ENCODE data around the gene SPATA6.

SPATA6 gene

DNA sequence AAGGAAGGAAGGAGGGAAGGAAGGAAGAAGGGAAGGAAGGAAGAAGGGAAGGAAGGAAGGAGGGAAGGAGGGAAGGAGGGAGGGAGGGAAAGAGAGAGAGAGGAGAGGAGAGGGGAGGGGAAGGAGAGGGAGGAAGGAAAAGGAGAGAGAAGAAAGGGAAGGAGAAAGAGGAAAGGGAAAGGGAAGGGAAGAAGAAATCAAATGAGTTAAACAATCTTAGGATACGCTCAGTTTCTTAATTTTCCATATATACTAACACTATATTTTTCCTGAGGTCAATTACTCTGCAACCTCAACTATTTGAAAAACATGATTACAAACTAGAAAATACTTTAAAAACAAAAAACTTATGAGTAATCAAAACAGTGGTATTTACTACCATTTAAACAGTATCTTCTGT lies 53.3 kb downstream of the SPATA6 start:
- H3K27ac Mint-ChIP-seq = no peak overlapping the region
- H3K27me3 Mint-ChIP-seq = no peaks in the 10 kb centered on the region
- H3K36me3 Mint-ChIP-seq = peaks cover 3% of the 10 kb centered on the region
- no peak overlapping the region for H3K4me3 Mint-ChIP-seq
- no peaks in the 10 kb centered on the region for H3K9me3 Mint-ChIP-seq
- no peaks in the 10 kb centered on the region for H3K4me1 Mint-ChIP-seq

- no peaks in the 10 kb centered on the region for H3K9me3 Mint-ChIP-seq
- no peak overlapping the region for H3K4me3 Mint-ChIP-seq
- H3K27ac Mint-ChIP-seq = no peak overlapping the region
- peaks cover 4% of the 10 kb centered on the region for H3K36me3 Mint-ChIP-seq
- no peaks in the 10 kb centered on the region for H3K4me1 Mint-ChIP-seq
- H3K27me3 Mint-ChIP-seq = no peaks in the 10 kb centered on the region
Observed at GRCh38 chr1:48415050-48415449, 57.0 kb downstream of the SPATA6 start.

GRCh38 chr1:48414264-48414663 lies 57.7 kb downstream of the SPATA6 start:
- Mint-ChIP-seq H3K27me3 (no peaks in the 10 kb centered on the region), H3K9me3 (no peaks in the 10 kb centered on the region), H3K36me3 (peaks cover 4% of the 10 kb centered on the region), H3K4me1 (no peaks in the 10 kb centered on the region), H3K4me3 (no peak overlapping the region), H3K27ac (no peak overlapping the region)

DNA sequence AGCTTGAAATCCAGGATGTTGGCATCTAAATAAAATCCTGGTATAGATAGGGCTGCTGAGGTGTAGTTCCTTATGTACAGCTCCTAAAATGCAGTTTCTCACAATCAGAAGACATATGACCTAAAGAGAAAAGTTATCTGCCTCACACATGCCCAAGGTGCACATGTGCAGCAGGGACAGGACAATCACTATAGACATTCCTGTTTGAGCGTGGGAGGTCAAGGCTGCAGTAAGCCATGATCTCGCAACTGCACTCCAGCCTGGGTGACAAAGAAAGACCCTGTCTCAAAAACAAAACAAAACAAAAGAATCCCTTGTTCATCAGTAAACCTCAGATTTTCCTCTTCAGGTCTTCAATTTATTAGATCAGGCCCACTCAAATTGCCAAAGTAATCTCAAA lies 66.1 kb downstream of the SPATA6 start:
- no peaks in the 10 kb centered on the region for H3K27me3 Mint-ChIP-seq
- H3K36me3 Mint-ChIP-seq = peaks cover 2% of the 10 kb centered on the region
- no peaks in the 10 kb centered on the region for H3K9me3 Mint-ChIP-seq
- H3K27ac Mint-ChIP-seq = no peak overlapping the region
- H3K4me3 Mint-ChIP-seq = no peak overlapping the region
- no peaks in the 10 kb centered on the region for H3K4me1 Mint-ChIP-seq

GRCh38 chr1:48405400-48405799 lies 66.6 kb downstream of the SPATA6 start:
- H3K9me3 Mint-ChIP-seq = no peaks in the 10 kb centered on the region
- H3K27ac Mint-ChIP-seq = no peak overlapping the region
- H3K36me3 Mint-ChIP-seq = no peaks in the 10 kb centered on the region
- H3K4me3 Mint-ChIP-seq = no peak overlapping the region
- H3K27me3 Mint-ChIP-seq = no peaks in the 10 kb centered on the region
- H3K4me1 Mint-ChIP-seq = no peaks in the 10 kb centered on the region

DNA sequence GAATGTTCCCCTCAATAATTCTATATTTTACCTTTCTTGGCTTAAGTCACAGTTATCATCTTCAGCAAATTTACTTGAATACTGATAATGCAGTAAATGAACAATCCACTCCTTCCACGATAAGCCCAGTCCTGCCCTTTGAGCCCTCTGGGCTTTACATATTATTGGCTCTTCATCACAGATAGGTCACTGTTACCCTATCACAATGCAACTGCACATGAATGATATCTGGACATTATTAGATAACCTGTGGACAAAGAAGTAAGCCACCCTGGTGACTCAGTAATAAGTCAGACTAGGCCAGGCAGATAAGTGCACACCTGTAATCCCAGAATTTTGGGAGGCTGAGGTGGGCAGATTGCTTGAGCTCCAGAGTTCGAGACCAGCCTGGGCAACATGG lies 69.4 kb downstream of the SPATA6 start:
- Mint-ChIP-seq H3K36me3 (no peaks in the 10 kb centered on the region), H3K4me1 (no peaks in the 10 kb centered on the region), H3K27me3 (no peaks in the 10 kb centered on the region), H3K27ac (no peak overlapping the region), H3K4me3 (no peak overlapping the region), H3K9me3 (no peaks in the 10 kb centered on the region)

DNA sequence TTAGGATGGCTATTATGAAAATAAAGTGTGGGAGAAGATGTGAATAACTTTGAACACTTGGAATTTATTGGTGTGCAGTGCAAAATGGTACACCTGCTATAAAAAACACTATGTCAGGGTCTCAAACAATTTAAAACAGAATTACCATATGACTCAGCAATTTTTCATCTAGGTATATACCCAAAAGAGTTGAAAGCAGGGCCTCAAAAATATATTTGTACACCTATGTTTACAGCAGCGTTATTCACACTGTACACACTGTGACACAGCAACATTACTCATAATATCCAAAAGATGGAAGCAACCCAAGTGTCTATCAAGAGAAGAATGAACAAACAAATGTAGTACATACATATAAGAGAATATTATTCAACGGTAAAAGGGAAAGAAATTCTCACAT lies 75.8 kb downstream of the SPATA6 start:
- Mint-ChIP-seq H3K36me3 (peaks cover 3% of the 10 kb centered on the region), H3K27me3 (no peaks in the 10 kb centered on the region), H3K4me3 (no peak overlapping the region), H3K27ac (no peak overlapping the region), H3K9me3 (no peaks in the 10 kb centered on the region), H3K4me1 (no peaks in the 10 kb centered on the region)

DNA sequence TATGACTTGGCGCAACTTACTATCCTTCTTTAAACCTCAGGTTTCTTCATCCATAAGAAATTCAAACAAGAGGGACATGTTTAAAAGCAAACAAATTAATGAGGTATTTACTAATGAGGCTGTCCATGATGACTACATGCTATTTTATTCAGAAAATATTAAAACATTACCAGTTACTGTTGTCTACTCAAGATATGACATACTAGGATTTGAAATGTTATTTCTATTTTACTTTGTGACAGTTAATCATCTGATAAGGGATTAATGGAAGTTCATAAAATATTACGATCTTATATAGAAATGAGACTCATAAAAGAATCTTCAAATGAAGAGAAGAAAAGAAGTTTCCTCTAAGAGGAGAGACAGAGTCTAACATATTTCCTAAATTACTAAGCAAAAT lies 80.1 kb downstream of the SPATA6 start:
- Mint-ChIP-seq H3K27me3 (no peaks in the 10 kb centered on the region), H3K27ac (no peak overlapping the region), H3K4me1 (no peaks in the 10 kb centered on the region), H3K4me3 (no peak overlapping the region), H3K9me3 (no peaks in the 10 kb centered on the region), H3K36me3 (peaks cover 5% of the 10 kb centered on the region)

- peaks cover 5% of the 10 kb centered on the region for H3K36me3 Mint-ChIP-seq
- no peak overlapping the region for H3K4me3 Mint-ChIP-seq
- no peaks in the 10 kb centered on the region for H3K9me3 Mint-ChIP-seq
- H3K4me1 Mint-ChIP-seq = no peaks in the 10 kb centered on the region
- no peak overlapping the region for H3K27ac Mint-ChIP-seq
- no peaks in the 10 kb centered on the region for H3K27me3 Mint-ChIP-seq
Observed at GRCh38 chr1:48387409-48387808, 84.6 kb downstream of the SPATA6 start.

GRCh38 chr1:48374785-48375184 lies 97.2 kb downstream of the SPATA6 start:
- peaks cover 17% of the 10 kb centered on the region for H3K36me3 Mint-ChIP-seq
- no peaks in the 10 kb centered on the region for H3K4me1 Mint-ChIP-seq
- H3K27me3 Mint-ChIP-seq = no peaks in the 10 kb centered on the region
- H3K27ac Mint-ChIP-seq = no peak overlapping the region
- H3K4me3 Mint-ChIP-seq = no peak overlapping the region
- peaks cover 18% of the 10 kb centered on the region for H3K9me3 Mint-ChIP-seq

DNA sequence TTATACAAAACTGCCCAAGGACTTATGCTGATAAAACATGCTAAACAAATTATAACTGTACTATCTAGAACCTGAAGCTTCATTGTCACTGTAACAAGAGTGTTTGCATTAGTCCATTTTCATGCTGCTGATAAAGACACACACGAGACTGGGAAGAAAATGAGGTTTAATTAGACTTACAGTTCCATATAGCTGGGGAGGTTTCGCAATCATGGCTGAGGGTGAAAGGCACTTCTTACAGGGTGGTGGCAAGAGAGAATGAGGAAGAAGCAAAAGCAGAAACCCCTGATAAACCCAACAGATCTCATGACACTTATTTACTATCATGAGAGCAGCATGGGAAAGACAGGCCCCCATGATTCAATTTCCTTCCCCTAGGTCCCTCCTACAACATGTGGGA lies 100.4 kb downstream of the SPATA6 start:
- H3K36me3 Mint-ChIP-seq = peaks cover 7% of the 10 kb centered on the region
- peaks cover 15% of the 10 kb centered on the region for H3K9me3 Mint-ChIP-seq
- H3K27me3 Mint-ChIP-seq = no peaks in the 10 kb centered on the region
- no peaks in the 10 kb centered on the region for H3K4me1 Mint-ChIP-seq
- no peak overlapping the region for H3K27ac Mint-ChIP-seq
- H3K4me3 Mint-ChIP-seq = no peak overlapping the region

GRCh38 chr1:48362901-48363300 lies 109.1 kb downstream of the SPATA6 start:
- no peaks in the 10 kb centered on the region for H3K9me3 Mint-ChIP-seq
- no peak overlapping the region for H3K27ac Mint-ChIP-seq
- H3K4me1 Mint-ChIP-seq = no peaks in the 10 kb centered on the region
- no peaks in the 10 kb centered on the region for H3K36me3 Mint-ChIP-seq
- H3K4me3 Mint-ChIP-seq = no peak overlapping the region
- H3K27me3 Mint-ChIP-seq = no peaks in the 10 kb centered on the region

DNA sequence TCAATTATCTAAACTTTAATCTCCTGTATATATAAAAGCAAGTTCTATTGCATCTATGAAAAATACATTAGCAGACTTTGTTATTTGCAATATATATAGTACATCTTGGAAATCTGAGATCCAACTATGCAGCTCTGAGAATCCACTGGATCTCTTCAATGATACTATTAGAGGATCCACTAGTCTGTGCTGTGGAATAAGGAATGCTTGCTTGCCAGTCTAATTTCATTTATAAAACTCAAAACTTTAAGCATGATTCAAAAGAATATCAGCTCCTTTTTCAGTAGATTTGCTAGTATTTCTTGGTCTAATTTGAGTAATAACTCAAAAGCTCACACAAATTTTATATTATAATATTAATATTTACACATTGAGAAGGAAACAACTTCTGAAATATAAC lies 115.1 kb downstream of the SPATA6 start:
- Mint-ChIP-seq H3K4me3 (no peak overlapping the region), H3K27ac (no peak overlapping the region), H3K4me1 (no peaks in the 10 kb centered on the region), H3K9me3 (no peaks in the 10 kb centered on the region), H3K27me3 (no peaks in the 10 kb centered on the region), H3K36me3 (peaks cover 1% of the 10 kb centered on the region)

GRCh38 chr1:48344373-48344772 lies 127.6 kb downstream of the SPATA6 start:
- Mint-ChIP-seq H3K36me3 (peaks cover 9% of the 10 kb centered on the region), H3K9me3 (peaks cover 24% of the 10 kb centered on the region), H3K27me3 (no peaks in the 10 kb centered on the region), H3K4me3 (no peak overlapping the region), H3K4me1 (no peaks in the 10 kb centered on the region), H3K27ac (no peak overlapping the region)

GRCh38 chr1:48341221-48341620 lies 130.8 kb downstream of the SPATA6 start:
- Mint-ChIP-seq H3K27me3 (no peaks in the 10 kb centered on the region), H3K4me1 (no peaks in the 10 kb centered on the region), H3K36me3 (peaks cover 9% of the 10 kb centered on the region), H3K27ac (no peak overlapping the region), H3K4me3 (no peak overlapping the region), H3K9me3 (peaks cover 24% of the 10 kb centered on the region)

GRCh38 chr1:48338257-48338656 lies 133.7 kb downstream of the SPATA6 start:
- Mint-ChIP-seq H3K36me3 (peaks cover 12% of the 10 kb centered on the region), H3K9me3 (peaks cover 10% of the 10 kb centered on the region), H3K4me3 (no peak overlapping the region), H3K27ac (no peak overlapping the region), H3K4me1 (no peaks in the 10 kb centered on the region), H3K27me3 (no peaks in the 10 kb centered on the region)

- H3K9me3 Mint-ChIP-seq = peaks cover 32% of the 10 kb centered on the region
Observed at GRCh38 chr1:48333316-48333715, 138.7 kb downstream of the SPATA6 start.

More at GRCh38 chr1:48333316-48333715, 138.7 kb downstream of the SPATA6 start:
- Mint-ChIP-seq H3K27me3 (no peaks in the 10 kb centered on the region), H3K27ac (no peak overlapping the region), H3K4me3 (no peak overlapping the region), H3K36me3 (peaks cover 21% of the 10 kb centered on the region), H3K4me1 (no peaks in the 10 kb centered on the region)

Data from activated naive CD4-positive, alpha-beta T cell treated with anti-CD3 and anti-CD28 coated beads, Interleukin-2, amount 50 U/mL, for 24 hours (primary cell).